Activated naive CD4-positive, alpha-beta T cell treated with anti-CD3 and anti-CD28 coated beads for 36 hours (primary cell): Measurements from ENCODE around the gene CD1E. TPM values are rescaled to one million over a fixed set of nuclear protein-coding genes. Genes with fewer than 3 reads are reported as not detected.

ENCODE experiments used
- total RNA-seq, 2 experiments: library from RNA; stranded (reverse); gene quantifications; one replicate each; pipeline ENCODE4 v1.2.3, GENCODE V29; 2021

CD1E gene
- total RNA-seq, 2 experiments from 2014 or later, result not detected

Other genes with a start within 250 kb of the CD1E start
- not detected for gene CD1D, start 173.0 kb upstream of the CD1E start, total RNA-seq
- gene CD1A, start 99.5 kb upstream of the CD1E start, total RNA-seq, result not detected
- gene CD1C, start 64.0 kb upstream of the CD1E start, total RNA-seq, result under 1 TPM; 0.19 to 0.37 TPM
- not detected for gene CD1B, start 22.4 kb upstream of the CD1E start, total RNA-seq
- gene OR10T2, start 45.6 kb downstream of the CD1E start, total RNA-seq, result not detected
- not detected for gene OR10K2, start 72.3 kb downstream of the CD1E start, total RNA-seq
- gene OR10K1, start 107.9 kb downstream of the CD1E start, total RNA-seq, result not detected
- not detected for gene OR10R2, start 118.3 kb downstream of the CD1E start, total RNA-seq
- gene OR6Y1, start 200.5 kb downstream of the CD1E start, total RNA-seq, result not detected
- not detected for gene OR6P1, start 216.7 kb downstream of the CD1E start, total RNA-seq
- not detected for gene OR10X1, start 226.0 kb downstream of the CD1E start, total RNA-seq